NCI-H524 (cell line): ENCODE results near the gene ZFYVE9.

Experiments used
- DNase-seq, 2 experiments: peaks; one replicate each; lab custom pipeline; 2025; lab: John Stamatoyannopoulos, UW

Gene ZFYVE9

GRCh38 chr1:52368383-52369172 lies 226.7 kb downstream of the ZFYVE9 start:
- DNase-seq: peak in 1 of 2 experiments; percentile 51

- DNase-seq: peak; percentile 13 to 51
Observed at GRCh38 chr1:52369851-52370250, 228.0 kb downstream of the ZFYVE9 start.

GRCh38 chr1:52385376-52385775 lies 243.5 kb downstream of the ZFYVE9 start:
- DNase-seq: no peak

GRCh38 chr1:52386458-52386857 lies 244.6 kb downstream of the ZFYVE9 start:
- DNase-seq: no peak

GRCh38 chr1:52393174-52393573 lies 251.3 kb downstream of the ZFYVE9 start:
- DNase-seq: no peak
